Mesothelial cell of epicardium (in vitro differentiated cells): Measurements from ENCODE around the gene EMP2. TPM values are rescaled to one million over a fixed set of nuclear protein-coding genes. Genes with fewer than 3 reads are reported as not detected.
"Not testable (repeated sequence)": the region's sequence is repeated elsewhere in the genome, so short reads cannot be mapped to it uniquely, and the experiment has no call there.

Experiments used
- DNase-seq, 2 experiments: peaks; one replicate each; pipeline ENCODE4 v3.0.0; 2021; ENCODE audit warnings: low spot score in 2 of 2; ENCODE audit not compliant: unreplicated experiment in 2 of 2
- H3K27ac Mint-ChIP-seq: 2 replicates; pipeline ENCODE4 v1.8.0; 2021; ENCODE audit warnings: mixed read lengths
- H3K27me3 Mint-ChIP-seq: 2 replicates; pipeline ENCODE4 v1.8.0; 2021; ENCODE audit warnings: low read depth, mixed read lengths
- H3K36me3 Mint-ChIP-seq: 2 replicates; pipeline ENCODE4 v1.8.0; 2021; ENCODE audit warnings: mixed read lengths
- H3K4me1 Mint-ChIP-seq: 2 replicates; pipeline ENCODE4 v1.8.0; 2021; ENCODE audit warnings: mixed read lengths
- H3K4me3 Mint-ChIP-seq: 2 replicates; pipeline ENCODE4 v1.8.0; 2021; ENCODE audit warnings: mild to moderate bottlenecking, moderate library complexity, mixed read lengths
- H3K9me3 Mint-ChIP-seq: 2 replicates; pipeline ENCODE4 v1.8.0; 2021; ENCODE audit warnings: mixed read lengths
- total RNA-seq: library from RNA; stranded (reverse); gene quantifications from 3 replicates; pipeline ENCODE4 v1.2.1, GENCODE V29; 2021
- TF ChIP-seq, protein P1 (sequence below): fragments of 200-600 bp; sonication (generic); IDR thresholded peaks from one replicate; pipeline ENCODE4 v1.5.0; 2021; ENCODE audit warnings: antibody characterized with exemption; ENCODE audit not compliant: unreplicated experiment

EMP2 gene
- total RNA-seq, 1 donor from 2014 or later = 53.8 TPM

DNA sequence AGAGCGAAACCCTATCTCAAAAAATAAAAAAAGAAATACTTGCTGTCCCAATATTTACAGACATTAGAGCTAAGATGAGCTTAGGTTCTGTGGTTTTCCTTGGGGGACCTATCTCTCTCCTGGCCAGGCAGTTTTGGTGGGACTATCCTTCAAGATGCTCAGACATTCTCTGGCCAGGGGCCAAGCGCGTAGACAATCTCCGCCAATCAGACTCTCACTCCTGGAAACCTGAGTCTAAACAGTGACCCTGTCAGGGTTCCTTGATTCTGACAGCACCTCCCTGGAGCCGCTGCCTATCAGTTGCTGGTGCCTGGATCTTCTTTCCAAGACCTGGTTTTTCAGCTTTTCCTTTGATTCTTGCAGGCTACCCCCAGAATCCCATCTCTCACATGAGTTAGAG lies 45.6 kb downstream of the EMP2 start:
- H3K27me3 Mint-ChIP-seq = peaks cover 5% of the 10 kb centered on the region
- peaks cover 29% of the 10 kb centered on the region for H3K36me3 Mint-ChIP-seq
- TF ChIP-seq, protein P1, sequence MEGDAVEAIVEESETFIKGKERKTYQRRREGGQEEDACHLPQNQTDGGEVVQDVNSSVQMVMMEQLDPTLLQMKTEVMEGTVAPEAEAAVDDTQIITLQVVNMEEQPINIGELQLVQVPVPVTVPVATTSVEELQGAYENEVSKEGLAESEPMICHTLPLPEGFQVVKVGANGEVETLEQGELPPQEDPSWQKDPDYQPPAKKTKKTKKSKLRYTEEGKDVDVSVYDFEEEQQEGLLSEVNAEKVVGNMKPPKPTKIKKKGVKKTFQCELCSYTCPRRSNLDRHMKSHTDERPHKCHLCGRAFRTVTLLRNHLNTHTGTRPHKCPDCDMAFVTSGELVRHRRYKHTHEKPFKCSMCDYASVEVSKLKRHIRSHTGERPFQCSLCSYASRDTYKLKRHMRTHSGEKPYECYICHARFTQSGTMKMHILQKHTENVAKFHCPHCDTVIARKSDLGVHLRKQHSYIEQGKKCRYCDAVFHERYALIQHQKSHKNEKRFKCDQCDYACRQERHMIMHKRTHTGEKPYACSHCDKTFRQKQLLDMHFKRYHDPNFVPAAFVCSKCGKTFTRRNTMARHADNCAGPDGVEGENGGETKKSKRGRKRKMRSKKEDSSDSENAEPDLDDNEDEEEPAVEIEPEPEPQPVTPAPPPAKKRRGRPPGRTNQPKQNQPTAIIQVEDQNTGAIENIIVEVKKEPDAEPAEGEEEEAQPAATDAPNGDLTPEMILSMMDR = no peak
- no peak for DNase-seq
- H3K27ac Mint-ChIP-seq = no peak overlapping the region
- no peak overlapping the region for H3K4me3 Mint-ChIP-seq
- H3K9me3 Mint-ChIP-seq = no peaks in the 10 kb centered on the region
- H3K4me1 Mint-ChIP-seq = peaks cover 18% of the 10 kb centered on the region

DNA sequence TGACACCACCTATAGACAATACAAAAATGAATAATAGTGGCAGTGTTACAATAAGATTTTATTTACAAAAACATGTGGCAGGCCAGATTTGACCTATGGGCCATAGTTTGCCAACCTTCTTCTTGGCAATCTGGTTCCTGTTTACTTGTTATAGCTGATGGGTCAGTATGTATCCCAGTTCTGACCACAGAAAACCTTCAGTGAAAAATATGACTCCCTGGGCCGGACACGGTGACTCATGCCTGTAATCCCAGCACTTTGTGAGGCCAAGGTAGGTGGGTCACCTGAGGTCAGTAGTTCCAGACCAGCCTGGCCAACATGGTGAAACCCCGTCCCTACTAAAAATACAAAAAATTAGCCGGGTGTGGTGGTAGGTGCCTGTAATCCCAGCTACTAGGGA lies 46.8 kb downstream of the EMP2 start:
- H3K4me3 Mint-ChIP-seq, DNase-seq, H3K9me3 Mint-ChIP-seq, H3K27ac Mint-ChIP-seq, H3K4me1 Mint-ChIP-seq: not testable (repeated sequence)
- Mint-ChIP-seq H3K27me3 (peaks cover 13% of the 10 kb centered on the region), H3K36me3 (peaks cover 29% of the 10 kb centered on the region)

DNA sequence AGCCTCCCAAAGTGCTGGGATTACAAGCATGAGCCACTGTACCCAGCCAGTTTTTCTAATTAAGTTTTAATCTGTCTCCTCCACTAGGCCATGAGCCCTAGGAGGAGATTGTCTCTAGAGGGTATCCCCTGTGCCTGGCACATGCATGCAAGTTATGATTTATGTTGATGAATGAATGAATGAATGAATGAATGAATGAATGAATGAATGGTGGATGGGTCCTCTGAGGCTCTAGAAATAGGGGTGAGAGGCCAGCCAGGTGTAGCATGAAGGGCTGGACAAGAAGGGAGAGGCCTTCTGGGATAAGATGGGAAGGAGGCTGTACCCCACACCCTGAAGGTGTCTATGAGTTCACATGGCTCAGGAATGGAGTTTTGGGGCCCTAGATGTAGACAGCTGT lies 48.8 kb downstream of the EMP2 start:
- Mint-ChIP-seq H3K27me3 (peaks cover 25% of the 10 kb centered on the region), H3K27ac (no peak overlapping the region), H3K9me3 (no peaks in the 10 kb centered on the region), H3K4me1 (peaks cover 9% of the 10 kb centered on the region), H3K36me3 (peaks cover 15% of the 10 kb centered on the region), H3K4me3 (no peak overlapping the region)
- no peak for DNase-seq
- TF ChIP-seq, protein P1 = no peak

DNA sequence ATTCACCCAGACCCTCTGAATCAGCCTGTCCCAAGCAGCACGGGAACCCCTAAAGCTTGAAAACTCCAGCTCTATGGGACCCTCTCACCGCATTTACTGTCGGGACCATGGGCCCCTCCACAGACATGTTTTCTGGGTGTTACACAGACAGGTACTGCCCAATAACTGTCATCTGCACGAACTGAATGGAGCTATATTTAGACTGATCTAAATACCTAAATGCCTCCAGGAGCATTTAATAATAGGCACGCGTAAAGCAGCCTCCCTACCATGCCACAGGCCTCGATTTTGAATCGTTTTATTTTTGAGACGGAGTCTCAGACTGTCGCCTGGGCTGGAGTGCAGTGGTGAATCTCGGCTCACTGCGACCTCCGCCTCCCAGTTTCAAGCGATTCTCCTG lies 49.7 kb downstream of the EMP2 start:
- Mint-ChIP-seq H3K27me3 (peaks cover 25% of the 10 kb centered on the region), H3K36me3 (peaks cover 14% of the 10 kb centered on the region)

DNA sequence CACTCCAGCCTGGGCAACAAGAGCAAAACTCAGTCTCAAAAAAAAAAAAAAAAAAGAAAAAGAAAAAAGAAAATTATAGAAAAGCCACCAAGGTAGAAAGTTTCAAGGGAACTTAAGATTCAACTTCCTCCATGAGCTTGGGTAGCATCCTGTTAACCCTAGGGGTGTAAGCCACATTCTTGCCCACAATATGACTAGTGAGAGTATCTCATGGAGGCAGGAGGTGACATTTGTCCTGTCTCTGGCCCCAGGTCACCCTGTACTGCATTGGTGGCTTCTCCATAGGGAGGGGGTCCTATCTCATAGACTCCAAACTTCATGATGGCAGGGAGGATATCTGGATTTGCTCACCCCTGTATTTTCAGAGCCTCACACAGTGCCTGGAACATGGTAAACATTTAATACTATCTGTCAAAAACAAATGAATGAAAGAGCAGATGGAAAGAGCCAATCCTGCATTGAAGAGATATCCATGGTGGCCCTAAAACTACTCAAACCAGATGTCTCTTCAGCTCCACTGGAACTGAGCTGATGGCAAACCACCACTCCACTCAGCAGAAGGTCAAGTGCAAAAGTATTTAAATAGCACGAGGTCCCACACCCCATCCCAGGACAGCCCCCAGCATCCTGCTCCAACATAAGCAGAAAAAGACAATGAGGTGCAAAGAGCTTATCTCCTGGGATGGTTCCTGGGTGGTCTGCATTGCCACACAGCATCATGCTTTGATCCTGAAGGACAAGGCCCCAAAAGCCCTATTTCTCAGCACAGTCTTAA lies 50.3 kb downstream of the EMP2 start:
- Mint-ChIP-seq H3K4me3 (no peak overlapping the region), H3K36me3 (peaks cover 15% of the 10 kb centered on the region), H3K27ac (no peak overlapping the region), H3K27me3 (peaks cover 25% of the 10 kb centered on the region), H3K9me3 (no peaks in the 10 kb centered on the region), H3K4me1 (peaks cover 16% of the 10 kb centered on the region)
- DNase-seq = no peak
- TF ChIP-seq, protein P1 = no peak

More for the DNA sequence above, 49.7 kb downstream of the EMP2 start:
- no peak for DNase-seq
- Mint-ChIP-seq H3K4me1 (peaks cover 10% of the 10 kb centered on the region), H3K9me3 (no peaks in the 10 kb centered on the region), H3K27ac (no peak overlapping the region), H3K4me3 (no peak overlapping the region)
- TF ChIP-seq, protein P1 = no peak

DNA sequence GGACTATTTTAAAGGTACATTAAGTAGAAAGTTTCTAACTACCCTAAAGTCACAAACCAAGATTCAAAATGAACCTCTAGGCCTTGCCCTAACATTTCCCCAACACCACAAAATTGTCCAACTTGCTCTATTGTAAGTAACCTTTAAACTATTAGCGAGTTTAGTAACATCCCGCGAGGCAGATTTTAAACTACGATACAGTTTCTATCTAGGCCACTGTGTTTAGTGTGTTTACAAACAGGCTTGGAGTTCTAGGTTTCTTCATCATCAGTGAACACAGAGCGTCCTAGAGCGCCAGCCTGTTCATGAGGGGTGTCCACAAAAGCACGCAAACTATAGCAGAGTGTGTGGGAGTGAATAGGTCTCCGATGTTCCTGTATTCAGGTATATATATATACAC lies 51.8 kb downstream of the EMP2 start:
- no peak for DNase-seq
- TF ChIP-seq, protein P1 = no peak
- no peaks in the 10 kb centered on the region for H3K9me3 Mint-ChIP-seq
- H3K4me3 Mint-ChIP-seq = no peak overlapping the region
- H3K36me3 Mint-ChIP-seq = peaks cover 12% of the 10 kb centered on the region
- peaks cover 24% of the 10 kb centered on the region for H3K27me3 Mint-ChIP-seq
- peaks cover 10% of the 10 kb centered on the region for H3K4me1 Mint-ChIP-seq
- H3K27ac Mint-ChIP-seq = no peak overlapping the region
